Measurements from ENCODE around the gene GNG2.

Gene GNG2

DNA sequence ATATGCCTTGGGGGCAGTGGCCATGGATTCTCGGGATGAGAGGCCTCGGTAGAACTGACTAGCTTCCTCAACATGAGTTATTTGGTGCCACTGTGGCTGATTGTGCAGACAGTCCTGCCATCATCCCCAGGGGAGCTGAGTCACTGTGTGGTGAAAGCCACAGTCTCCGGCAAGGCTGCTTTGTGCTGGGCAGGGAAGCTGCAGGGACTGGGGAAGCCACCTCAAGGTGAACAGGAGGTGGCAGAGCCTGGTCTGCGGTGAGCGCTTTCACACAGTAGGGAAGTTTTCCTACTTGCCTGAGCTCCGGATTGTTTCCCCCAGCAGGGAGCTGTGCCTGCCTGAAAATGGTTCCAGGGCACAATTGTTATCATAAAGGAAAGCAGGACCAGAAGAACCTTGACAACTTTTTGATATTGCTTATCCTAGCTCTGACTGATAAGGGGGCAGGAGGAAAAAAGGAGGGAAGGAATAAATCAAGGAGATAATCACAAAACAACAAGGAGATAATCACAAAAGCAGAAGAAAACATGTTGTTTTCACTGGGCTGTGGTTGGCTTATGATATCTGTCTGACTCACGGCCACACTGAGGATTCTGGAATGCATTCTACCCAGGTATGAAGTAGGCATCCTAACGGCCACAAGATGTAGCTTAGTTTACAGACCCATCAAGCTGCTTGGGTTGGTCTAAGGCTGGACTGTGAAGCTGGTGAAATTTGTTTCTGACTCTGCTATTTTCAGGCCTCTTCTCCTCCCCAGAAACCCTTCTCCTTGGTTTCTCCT lies 32.2 kb upstream of the GNG2 start:
- H2AFZ ChIP-seq (ENCODE audit: low read length, unreplicated experiment), result no peak overlapping the region
- no peaks in the 10 kb centered on the region for H3K36me3 ChIP-seq (ENCODE audit: insufficient read depth, low read length)
- no peaks in the 10 kb centered on the region for H3K79me2 ChIP-seq (ENCODE audit: control insufficient read depth, insufficient read depth, low read length, unreplicated experiment)
- H3K27me3 ChIP-seq (ENCODE audit: insufficient read depth, low read length), result no peaks in the 10 kb centered on the region
- H3K27ac ChIP-seq (ENCODE audit: low read depth, low read length), result no peak overlapping the region; the same call in 1 of the 2 replicates
- H3K4me1 ChIP-seq (ENCODE audit: control insufficient read depth, insufficient read depth, low read length, unreplicated experiment), result peaks cover 18% of the 10 kb centered on the region
- peak overlapping the region; percentile 25; the same call in 1 of the 2 replicates for H3K4me3 ChIP-seq (ENCODE audit: low read depth, low read length)

DNA sequence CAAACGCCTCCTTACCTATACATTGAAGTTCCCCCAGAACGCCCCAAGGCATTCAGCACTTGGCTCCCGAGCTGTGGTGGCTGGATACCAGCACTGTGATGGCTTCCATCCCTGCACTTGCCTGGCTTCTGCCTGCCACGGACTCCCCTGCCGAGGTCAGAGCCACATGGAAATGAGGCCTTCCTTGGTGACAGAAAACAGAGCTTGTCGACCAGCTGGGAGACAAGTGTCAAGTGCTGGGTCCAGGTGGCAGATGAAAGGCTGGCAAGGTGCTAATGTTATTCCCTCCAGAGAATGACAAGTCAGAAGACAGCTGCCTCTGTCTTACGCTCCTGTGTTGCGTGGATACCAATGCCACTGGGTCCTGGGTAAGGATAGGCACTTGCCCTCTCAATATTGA lies 26.2 kb upstream of the GNG2 start:
- H3K79me2 ChIP-seq (ENCODE audit: control insufficient read depth, insufficient read depth, low read length, unreplicated experiment), result no peaks in the 10 kb centered on the region
- H3K4me3 ChIP-seq (ENCODE audit: low read depth, low read length), result no peak overlapping the region
- H2AFZ ChIP-seq (ENCODE audit: low read length, unreplicated experiment), result no peak overlapping the region
- peaks cover 4% of the 10 kb centered on the region for H3K4me1 ChIP-seq (ENCODE audit: control insufficient read depth, insufficient read depth, low read length, unreplicated experiment)
- no peaks in the 10 kb centered on the region for H3K36me3 ChIP-seq (ENCODE audit: insufficient read depth, low read length)
- H3K27me3 ChIP-seq (ENCODE audit: insufficient read depth, low read length), result no peaks in the 10 kb centered on the region
- no peak overlapping the region for H3K27ac ChIP-seq (ENCODE audit: low read depth, low read length)

GRCh38 chr14:51836417-51836816 lies 24.0 kb upstream of the GNG2 start:
- H3K4me3 ChIP-seq (ENCODE audit: low read depth, low read length), result no peak overlapping the region
- no peak overlapping the region for H3K27ac ChIP-seq (ENCODE audit: low read depth, low read length)
- H3K79me2 ChIP-seq (ENCODE audit: control insufficient read depth, insufficient read depth, low read length, unreplicated experiment), result no peaks in the 10 kb centered on the region
- H2AFZ ChIP-seq (ENCODE audit: low read length, unreplicated experiment), result no peak overlapping the region
- H3K27me3 ChIP-seq (ENCODE audit: insufficient read depth, low read length), result no peaks in the 10 kb centered on the region
- H3K36me3 ChIP-seq (ENCODE audit: insufficient read depth, low read length), result no peaks in the 10 kb centered on the region
- H3K4me1 ChIP-seq (ENCODE audit: control insufficient read depth, insufficient read depth, low read length, unreplicated experiment), result peaks cover 4% of the 10 kb centered on the region

DNA sequence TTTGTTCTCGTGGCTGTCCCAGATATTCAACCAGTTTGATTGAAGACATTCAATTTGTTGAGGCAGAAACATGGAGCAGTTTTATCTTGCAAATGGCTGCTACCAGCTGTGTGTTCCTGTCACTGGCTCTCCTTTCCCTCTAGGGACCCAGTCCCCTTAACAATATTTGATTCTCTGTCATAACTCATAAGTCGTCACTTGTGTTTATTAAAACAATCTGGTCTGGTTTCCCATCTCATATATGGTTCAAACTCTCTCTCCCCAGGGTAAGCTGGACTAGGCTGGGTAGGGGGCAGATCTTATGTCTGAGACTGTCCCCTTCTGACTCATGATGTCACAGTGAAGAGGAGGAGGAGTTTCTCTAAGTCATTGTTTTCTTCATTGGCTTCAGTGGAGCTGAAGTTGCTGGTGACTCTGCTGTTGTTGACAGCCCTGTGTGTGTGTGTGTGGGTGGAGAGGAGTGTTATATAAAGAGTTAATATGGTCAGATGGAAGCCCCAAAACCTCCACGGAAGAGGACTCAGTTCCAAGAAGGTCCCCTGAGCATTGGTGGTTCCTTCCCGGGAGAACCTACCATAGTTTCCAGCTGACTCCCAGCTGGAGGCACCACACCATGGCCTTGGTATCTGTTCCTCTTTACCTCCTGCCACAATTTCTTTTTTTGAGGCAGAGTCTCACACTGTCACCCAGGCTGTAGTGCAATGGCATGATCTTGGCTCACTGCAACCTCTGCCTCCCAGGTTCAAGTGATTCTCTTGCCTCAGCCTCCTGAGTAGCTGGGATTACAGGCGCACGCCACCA lies 16.1 kb upstream of the GNG2 start:
- Histone ChIP-seq H3K27me3 (ENCODE audit: insufficient read depth, low read length) (no peaks in the 10 kb centered on the region), H3K27ac (ENCODE audit: low read depth, low read length) (no peak overlapping the region), H3K79me2 (ENCODE audit: control insufficient read depth, insufficient read depth, low read length, unreplicated experiment) (no peaks in the 10 kb centered on the region), H3K4me3 (ENCODE audit: low read depth, low read length) (no peak overlapping the region), H3K36me3 (ENCODE audit: insufficient read depth, low read length) (no peaks in the 10 kb centered on the region), H2AFZ (ENCODE audit: low read length, unreplicated experiment) (no peak overlapping the region), H3K4me1 (ENCODE audit: control insufficient read depth, insufficient read depth, low read length, unreplicated experiment) (peaks cover 4% of the 10 kb centered on the region)

DNA sequence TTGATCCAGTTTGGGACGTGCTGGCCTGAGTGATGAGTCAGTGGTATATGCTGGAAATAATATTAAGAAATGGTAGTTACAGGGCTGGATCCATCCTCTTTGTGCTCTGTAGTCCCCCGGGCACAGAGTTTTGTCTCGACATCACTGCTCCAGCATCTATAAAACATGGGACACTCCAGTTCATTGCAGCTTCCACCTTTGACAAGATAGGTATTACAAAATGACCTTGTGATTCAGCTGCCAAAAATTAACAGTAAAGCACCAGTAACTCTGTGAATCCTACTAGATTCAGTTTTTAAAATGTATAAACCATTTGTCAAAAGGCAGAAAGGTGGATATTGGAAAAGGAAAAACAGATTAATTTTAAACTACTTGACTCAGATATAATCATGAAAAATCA lies 14.6 kb upstream of the GNG2 start:
- Histone ChIP-seq H3K27me3 (ENCODE audit: insufficient read depth, low read length) (no peaks in the 10 kb centered on the region), H3K79me2 (ENCODE audit: control insufficient read depth, insufficient read depth, low read length, unreplicated experiment) (no peaks in the 10 kb centered on the region), H2AFZ (ENCODE audit: low read length, unreplicated experiment) (no peak overlapping the region), H3K4me3 (ENCODE audit: low read depth, low read length) (no peak overlapping the region), H3K27ac (ENCODE audit: low read depth, low read length) (no peak overlapping the region), H3K4me1 (ENCODE audit: control insufficient read depth, insufficient read depth, low read length, unreplicated experiment) (peaks cover 4% of the 10 kb centered on the region), H3K36me3 (ENCODE audit: insufficient read depth, low read length) (no peaks in the 10 kb centered on the region)

DNA sequence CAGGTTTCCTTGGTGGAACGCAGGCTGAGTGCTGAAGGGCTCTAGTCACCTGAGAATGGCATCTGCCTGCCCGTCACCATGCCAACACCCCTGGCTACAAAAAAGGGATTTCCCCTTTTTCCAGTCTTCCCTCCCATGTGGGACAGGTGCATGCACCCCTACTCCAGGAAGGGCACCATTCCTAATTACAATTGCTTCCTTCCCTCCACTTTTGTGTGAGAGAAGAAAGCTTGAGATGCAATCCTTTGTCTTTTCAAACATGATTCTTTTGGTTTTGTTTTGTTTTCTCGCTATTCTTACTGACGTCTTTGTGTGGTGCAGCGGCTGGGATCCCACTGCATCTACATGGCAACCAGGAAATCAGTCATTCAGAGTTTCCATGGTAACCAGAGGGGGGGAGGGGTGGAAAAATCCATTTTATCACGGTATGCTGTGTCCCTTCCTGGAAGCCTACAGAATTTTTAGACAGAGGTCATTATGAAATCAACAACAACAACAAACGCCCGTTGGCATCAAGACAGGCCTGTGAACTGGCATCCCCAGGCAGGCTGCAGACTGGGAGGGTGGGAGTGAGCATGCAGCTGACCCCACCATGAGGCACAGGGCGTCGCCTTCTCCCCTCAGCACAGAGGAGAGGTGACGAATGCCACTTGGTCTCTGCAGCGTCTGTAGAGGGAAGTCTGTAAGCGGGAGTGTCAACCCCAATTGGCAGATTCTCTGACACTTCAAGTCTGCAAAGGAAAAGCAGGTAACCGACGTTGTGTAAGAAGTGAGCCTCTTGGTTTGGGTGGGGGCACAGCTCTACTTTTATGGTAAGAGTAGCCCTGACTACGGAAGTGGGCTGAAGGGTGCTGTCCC lies 13.6 kb upstream of the GNG2 start:
- no peaks in the 10 kb centered on the region for H3K36me3 ChIP-seq (ENCODE audit: insufficient read depth, low read length)
- H3K27me3 ChIP-seq (ENCODE audit: insufficient read depth, low read length), result no peaks in the 10 kb centered on the region
- H3K4me1 ChIP-seq (ENCODE audit: control insufficient read depth, insufficient read depth, low read length, unreplicated experiment), result peaks cover 4% of the 10 kb centered on the region
- no peaks in the 10 kb centered on the region for H3K79me2 ChIP-seq (ENCODE audit: control insufficient read depth, insufficient read depth, low read length, unreplicated experiment)
- H3K27ac ChIP-seq (ENCODE audit: low read depth, low read length), result no peak overlapping the region
- H2AFZ ChIP-seq (ENCODE audit: low read length, unreplicated experiment), result no peak overlapping the region
- no peak overlapping the region for H3K4me3 ChIP-seq (ENCODE audit: low read depth, low read length)

GRCh38 chr14:51847489-51847796 lies 13.0 kb upstream of the GNG2 start:
- Histone ChIP-seq H3K36me3 (ENCODE audit: insufficient read depth, low read length) (no peaks in the 10 kb centered on the region), H3K4me1 (ENCODE audit: control insufficient read depth, insufficient read depth, low read length, unreplicated experiment) (peaks cover 10% of the 10 kb centered on the region), H3K79me2 (ENCODE audit: control insufficient read depth, insufficient read depth, low read length, unreplicated experiment) (no peaks in the 10 kb centered on the region), H3K4me3 (ENCODE audit: low read depth, low read length) (no peak overlapping the region), H3K27ac (ENCODE audit: low read depth, low read length) (no peak overlapping the region), H3K27me3 (ENCODE audit: insufficient read depth, low read length) (no peaks in the 10 kb centered on the region), H2AFZ (ENCODE audit: low read length, unreplicated experiment) (no peak overlapping the region)

- peaks cover 17% of the 10 kb centered on the region for H3K4me1 ChIP-seq (ENCODE audit: control insufficient read depth, insufficient read depth, low read length, unreplicated experiment)
- H3K27me3 ChIP-seq (ENCODE audit: insufficient read depth, low read length), result no peaks in the 10 kb centered on the region
- H2AFZ ChIP-seq (ENCODE audit: low read length, unreplicated experiment), result no peak overlapping the region
- H3K4me3 ChIP-seq (ENCODE audit: low read depth, low read length), result no peak overlapping the region
- H3K27ac ChIP-seq (ENCODE audit: low read depth, low read length), result no peak overlapping the region
- H3K36me3 ChIP-seq (ENCODE audit: insufficient read depth, low read length), result no peaks in the 10 kb centered on the region
- no peaks in the 10 kb centered on the region for H3K79me2 ChIP-seq (ENCODE audit: control insufficient read depth, insufficient read depth, low read length, unreplicated experiment)
Observed at GRCh38 chr14:51848120-51848519, 12.3 kb upstream of the GNG2 start.

DNA sequence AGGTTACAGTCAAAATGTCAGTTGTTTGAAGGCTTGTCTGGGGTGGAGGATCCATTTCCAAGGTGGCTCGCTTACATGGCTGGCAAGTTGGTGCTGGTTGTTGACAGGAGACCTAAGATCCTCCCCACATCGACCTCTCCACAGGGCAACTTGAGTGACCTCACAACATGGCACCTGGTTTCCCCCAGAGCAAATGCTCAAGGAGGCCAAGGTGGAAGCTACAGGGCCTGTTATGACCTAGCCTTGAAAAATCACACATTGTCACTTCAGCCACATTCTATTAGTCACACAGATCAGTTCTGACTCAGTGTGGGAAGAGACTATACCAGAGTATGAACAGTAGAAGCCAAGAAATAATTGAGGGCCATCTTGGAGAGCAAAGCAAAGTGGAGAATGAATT lies 11.3 kb upstream of the GNG2 start:
- Histone ChIP-seq H3K4me1 (ENCODE audit: control insufficient read depth, insufficient read depth, low read length, unreplicated experiment) (peaks cover 23% of the 10 kb centered on the region), H3K79me2 (ENCODE audit: control insufficient read depth, insufficient read depth, low read length, unreplicated experiment) (no peaks in the 10 kb centered on the region), H3K27me3 (ENCODE audit: insufficient read depth, low read length) (no peaks in the 10 kb centered on the region), H3K27ac (ENCODE audit: low read depth, low read length) (no peak overlapping the region), H3K36me3 (ENCODE audit: insufficient read depth, low read length) (no peaks in the 10 kb centered on the region), H2AFZ (ENCODE audit: low read length, unreplicated experiment) (no peak overlapping the region), H3K4me3 (ENCODE audit: low read depth, low read length) (no peak overlapping the region)

GRCh38 chr14:51850651-51851050 lies 9.8 kb upstream of the GNG2 start:
- Histone ChIP-seq H3K27ac (ENCODE audit: low read depth, low read length) (no peak overlapping the region), H3K36me3 (ENCODE audit: insufficient read depth, low read length) (no peaks in the 10 kb centered on the region), H3K4me3 (ENCODE audit: low read depth, low read length) (no peak overlapping the region), H2AFZ (ENCODE audit: low read length, unreplicated experiment) (no peak overlapping the region), H3K4me1 (ENCODE audit: control insufficient read depth, insufficient read depth, low read length, unreplicated experiment) (peaks cover 27% of the 10 kb centered on the region), H3K27me3 (ENCODE audit: insufficient read depth, low read length) (no peaks in the 10 kb centered on the region), H3K79me2 (ENCODE audit: control insufficient read depth, insufficient read depth, low read length, unreplicated experiment) (no peaks in the 10 kb centered on the region)

Data from ACC112 (cell line).